Measurements from ENCODE around the gene IP6K2.

The IP6K2 gene

GRCh38 chr3:48709051-48709461 lies 8.0 kb downstream of the IP6K2 start:
- Mint-ChIP-seq H3K4me3 (no peak overlapping the region), H3K4me1 (peaks cover 22% of the 10 kb centered on the region), H3K27ac (peak overlapping the region in 1 of 3 experiments; percentile 8), H3K36me3 (ENCODE audit: low read depth) (peaks cover 62% of the 10 kb centered on the region), H3K9me3 (no peaks in the 10 kb centered on the region), H3K27me3 (ENCODE audit: low read depth) (no peaks in the 10 kb centered on the region)
- no peak for TF ChIP-seq CTCF (IDR thresholded peaks at IDR 0.05; ENCODE audit: unreplicated experiment in 3 of 3)

DNA sequence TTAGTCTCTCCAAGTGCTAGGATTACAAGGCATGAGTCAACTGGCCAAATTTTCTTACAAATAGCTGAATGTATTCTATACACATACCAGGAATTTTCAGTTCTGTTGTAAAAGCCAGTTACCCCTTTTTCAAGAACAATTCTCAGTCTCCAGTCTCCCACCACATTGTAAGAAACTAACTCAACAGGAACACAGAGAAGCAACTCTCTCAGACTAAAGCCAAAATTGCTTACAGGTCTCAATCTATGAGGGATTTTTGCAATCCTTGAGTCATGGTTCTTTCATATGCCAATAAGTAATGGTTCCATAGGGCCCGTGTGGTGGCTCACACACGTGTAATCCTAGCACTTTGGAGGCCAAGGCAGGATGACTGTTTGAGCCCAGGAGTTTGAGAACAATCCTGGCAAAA lies 8.5 kb downstream of the IP6K2 start:
- H3K4me1 Mint-ChIP-seq: peaks cover 21% of the 10 kb centered on the region
- no peaks in the 10 kb centered on the region for H3K27me3 Mint-ChIP-seq (ENCODE audit: low read depth)
- no peak for TF ChIP-seq CTCF (IDR thresholded peaks at IDR 0.05; ENCODE audit: unreplicated experiment in 3 of 3)

GRCh38 chr3:48707157-48707556 lies 9.9 kb downstream of the IP6K2 start:
- Mint-ChIP-seq H3K9me3 (no peaks in the 10 kb centered on the region), H3K27ac (no peak overlapping the region), H3K4me1 (peaks cover 15% of the 10 kb centered on the region), H3K4me3 (no peak overlapping the region), H3K27me3 (ENCODE audit: low read depth) (no peaks in the 10 kb centered on the region), H3K36me3 (ENCODE audit: low read depth) (peaks cover 63% of the 10 kb centered on the region)
- TF ChIP-seq CTCF (IDR thresholded peaks at IDR 0.05; ENCODE audit: unreplicated experiment in 3 of 3): no peak

More for the DNA sequence above, 8.5 kb downstream of the IP6K2 start:
- Mint-ChIP-seq H3K9me3 (no peaks in the 10 kb centered on the region), H3K4me3 (no peak overlapping the region), H3K36me3 (ENCODE audit: low read depth) (peaks cover 62% of the 10 kb centered on the region), H3K27ac (peak overlapping the region in 1 of 3 experiments; percentile 8)

GRCh38 chr3:48702320-48702920 lies 14.6 kb downstream of the IP6K2 start:
- H3K9me3 Mint-ChIP-seq: no peaks in the 10 kb centered on the region
- no peaks in the 10 kb centered on the region for H3K27me3 Mint-ChIP-seq (ENCODE audit: low read depth)
- peaks cover 54% of the 10 kb centered on the region for H3K36me3 Mint-ChIP-seq (ENCODE audit: low read depth)
- no peak overlapping the region for H3K4me3 Mint-ChIP-seq
- no peak overlapping the region for H3K27ac Mint-ChIP-seq
- no peak for TF ChIP-seq CTCF (IDR thresholded peaks at IDR 0.05; ENCODE audit: unreplicated experiment in 3 of 3)
- no peaks in the 10 kb centered on the region for H3K4me1 Mint-ChIP-seq

- Mint-ChIP-seq H3K36me3 (ENCODE audit: low read depth) (peaks cover 49% of the 10 kb centered on the region), H3K9me3 (no peaks in the 10 kb centered on the region), H3K4me3 (no peak overlapping the region), H3K27me3 (ENCODE audit: low read depth) (no peaks in the 10 kb centered on the region), H3K27ac (no peak overlapping the region), H3K4me1 (peaks cover 6% of the 10 kb centered on the region)
- no peak for TF ChIP-seq CTCF (IDR thresholded peaks at IDR 0.05; ENCODE audit: unreplicated experiment in 3 of 3)
These were observed 16.2 kb downstream of the IP6K2 start for GRCh38 chr3:48700731-48701405.

DNA sequence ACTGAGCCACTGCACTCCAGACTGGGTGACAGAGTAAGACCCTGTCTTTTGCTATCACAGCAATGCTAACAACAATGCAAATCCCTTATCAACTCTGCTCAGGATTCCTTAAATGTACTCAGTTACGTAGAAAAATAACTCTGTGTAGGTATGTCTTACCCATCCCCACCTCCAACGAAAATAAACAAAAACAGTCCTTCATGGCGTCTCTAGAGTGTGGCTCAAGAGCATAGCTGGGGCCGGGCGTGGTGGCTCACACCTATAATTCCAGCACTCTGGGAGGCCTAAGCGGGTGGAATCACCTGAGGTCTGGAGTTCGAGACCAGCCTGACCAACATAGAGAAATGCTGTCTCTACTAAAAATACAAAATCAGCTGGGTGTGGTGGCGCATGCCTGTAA lies 18.1 kb downstream of the IP6K2 start:
- Mint-ChIP-seq H3K27me3 (ENCODE audit: low read depth) (no peaks in the 10 kb centered on the region), H3K4me3 (no peak overlapping the region), H3K27ac (no peak overlapping the region), H3K4me1 (peaks cover 18% of the 10 kb centered on the region), H3K9me3 (no peaks in the 10 kb centered on the region), H3K36me3 (ENCODE audit: low read depth) (peaks cover 58% of the 10 kb centered on the region)
- TF ChIP-seq CTCF (IDR thresholded peaks at IDR 0.05; ENCODE audit: unreplicated experiment in 3 of 3): no peak

All from nephron (organoid).